NCI-H69 (cell line): Measurements from ENCODE around the gene TTC28.

Experiments used
- DNase-seq: peaks from one replicate; lab custom pipeline; 2025; lab: John Stamatoyannopoulos, UW

Gene TTC28

GRCh38 chr22:28440592-28441390 is 238.8 kb downstream of the TTC28 start:
- DNase-seq, result peak; percentile 67

GRCh38 chr22:28438183-28438768 is 241.4 kb downstream of the TTC28 start:
- DNase-seq, result peak; percentile 85

GRCh38 chr22:28435982-28436381 is 243.7 kb downstream of the TTC28 start:
- no peak for DNase-seq

GRCh38 chr22:28435140-28435768 is 244.4 kb downstream of the TTC28 start:
- DNase-seq, result peak; percentile 77

- peak; percentile 48 for DNase-seq
Observed at GRCh38 chr22:28430466-28431025, 249.1 kb downstream of the TTC28 start.

GRCh38 chr22:28429711-28430110 is 249.9 kb downstream of the TTC28 start:
- no peak for DNase-seq

GRCh38 chr22:28428271-28428670 is 251.4 kb downstream of the TTC28 start:
- no peak for DNase-seq

- no peak for DNase-seq
Observed at GRCh38 chr22:28426346-28427132, 253.1 kb downstream of the TTC28 start.

- peak; percentile 59 for DNase-seq
Observed at GRCh38 chr22:28425211-28425610, 254.4 kb downstream of the TTC28 start.

GRCh38 chr22:28424427-28425080 is 255.1 kb downstream of the TTC28 start:
- peak; percentile 96 for DNase-seq

- peak; percentile 35 for DNase-seq
Observed at GRCh38 chr22:28419919-28420318, 259.7 kb downstream of the TTC28 start.

- no peak for DNase-seq
Observed at GRCh38 chr22:28418008-28418407, 261.6 kb downstream of the TTC28 start.

GRCh38 chr22:28417431-28417830 is 262.2 kb downstream of the TTC28 start:
- no peak for DNase-seq

- peak; percentile 19 for DNase-seq
Observed at GRCh38 chr22:28414913-28415312, 264.7 kb downstream of the TTC28 start.

- peak; percentile 42 for DNase-seq
Observed at GRCh38 chr22:28413612-28414399, 265.8 kb downstream of the TTC28 start.

- peak; percentile 32 for DNase-seq
Observed at GRCh38 chr22:28412109-28412508, 267.5 kb downstream of the TTC28 start.

- no peak for DNase-seq
Observed at GRCh38 chr22:28411125-28411524, 268.5 kb downstream of the TTC28 start.

- peak; percentile 23 for DNase-seq
Observed at GRCh38 chr22:28410050-28410816, 269.4 kb downstream of the TTC28 start.

- DNase-seq, result peak; percentile 69
Observed at GRCh38 chr22:28408709-28409108, 270.9 kb downstream of the TTC28 start.

- no peak for DNase-seq
Observed at GRCh38 chr22:28407645-28408044, 272.0 kb downstream of the TTC28 start.
